Stomach smooth muscle (tissue), 2 donors: ENCODE data around the gene FAM83G.

ENCODE experiments used
- H3K27ac ChIP-seq: one replicate; pipeline ENCODE4 v1.7.0; 2013; ENCODE audit warnings: mild to moderate bottlenecking, low read length, inconsistent platforms
- H3K27me3 ChIP-seq, 2 donors: one replicate each; pipeline ENCODE4 v1.7.0; 2013; ENCODE audit warnings: low read length in 2 of 2; ENCODE audit not compliant: insufficient read depth in 2 of 2, control insufficient read depth in 1 of 2
- H3K36me3 ChIP-seq, 2 donors: one replicate each; pipeline ENCODE4 v1.7.0; 2013; ENCODE audit warnings: low read length in 2 of 2; ENCODE audit not compliant: control insufficient read depth in 2 of 2, insufficient read depth in 2 of 2
- H3K4me1 ChIP-seq: one replicate; pipeline ENCODE4 v1.7.0; 2013; ENCODE audit warnings: low read length; ENCODE audit not compliant: control insufficient read depth, insufficient read depth
- H3K4me3 ChIP-seq, 2 donors: one replicate each; pipeline ENCODE4 v1.7.0; 2013; ENCODE audit warnings: low read length in 2 of 2
- H3K9ac ChIP-seq, 2 donors: one replicate each; pipeline ENCODE4 v1.7.0; 2013; ENCODE audit warnings: low read length in 2 of 2, mild to moderate bottlenecking in 1 of 2
- H3K9me3 ChIP-seq, 2 donors: one replicate each; pipeline ENCODE4 v1.7.0; 2013; ENCODE audit warnings: low read length in 2 of 2; ENCODE audit not compliant: control insufficient read depth in 2 of 2
- donor health status: healthy.
- donor health status: Pancreatic carcinoma.

FAM83G gene

DNA sequence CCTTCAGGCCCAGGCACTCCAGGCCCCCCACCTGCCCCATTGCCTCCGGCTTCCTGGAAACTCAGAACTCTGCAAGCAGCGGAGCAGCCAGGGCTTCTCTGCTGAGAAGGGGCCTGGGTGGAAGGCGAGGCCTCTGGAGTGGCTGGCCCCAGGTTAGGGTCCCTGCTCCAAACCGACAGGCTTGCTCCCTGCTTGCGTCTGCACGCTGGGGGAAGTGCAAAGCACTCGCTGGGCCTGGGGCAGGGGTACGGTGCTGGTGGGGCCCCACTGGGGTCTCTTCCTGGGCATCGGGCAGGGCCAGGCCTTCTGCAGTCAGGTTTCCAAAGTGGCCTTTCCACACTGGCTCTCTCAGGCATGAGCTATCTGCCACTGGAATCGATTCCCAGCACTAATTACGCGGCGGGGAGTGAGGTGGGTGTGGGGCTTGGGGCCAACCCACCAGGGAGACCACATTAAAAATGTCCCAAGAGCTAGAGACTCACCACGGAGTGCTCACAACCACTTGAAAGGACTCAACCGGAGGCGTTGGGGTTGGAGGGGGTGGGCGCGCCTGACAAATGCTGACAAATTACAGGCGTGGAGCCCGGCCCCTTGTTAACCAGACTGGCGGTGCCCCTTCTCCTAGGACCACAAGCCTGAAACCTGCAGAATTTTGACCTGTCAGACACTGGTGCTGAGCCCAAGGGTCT, 17.9 kb downstream of the FAM83G start:
- no peak overlapping the region for H3K27ac ChIP-seq

DNA sequence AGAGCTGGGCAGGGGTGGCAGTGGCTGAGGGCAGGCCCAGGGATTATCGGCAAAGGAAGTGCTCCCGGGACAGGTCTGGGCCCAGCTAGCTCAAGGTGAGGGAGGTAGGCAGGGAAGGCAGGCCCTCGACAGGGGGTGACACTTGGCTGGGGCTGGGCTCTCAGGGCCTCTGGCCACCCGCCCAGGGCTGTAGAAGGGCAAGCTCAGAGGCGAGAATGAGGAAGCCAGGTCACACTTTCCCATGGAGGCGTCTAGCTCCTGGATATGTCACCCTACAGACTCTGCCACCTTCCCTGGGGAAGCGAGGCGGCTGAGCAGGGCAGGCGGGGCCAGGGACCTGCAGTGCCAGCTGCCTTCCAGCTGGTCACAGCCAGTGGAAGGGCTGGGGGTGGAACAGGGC, 19.1 kb downstream of the FAM83G start:
- Histone ChIP-seq H3K27ac (no peak overlapping the region), H3K9ac (no peak overlapping the region), H3K4me3 (no peak overlapping the region), H3K36me3 (peaks cover 0 to 4% of the 10 kb centered on the region in 2 donors), H3K4me1 (no peaks in the 10 kb centered on the region), H3K27me3 (no peaks in the 10 kb centered on the region), H3K9me3 (no peaks in the 10 kb centered on the region)

More for the DNA sequence above, 17.9 kb downstream of the FAM83G start:
- Histone ChIP-seq H3K27me3 (no peaks in the 10 kb centered on the region), H3K36me3 (peaks cover 0 to 4% of the 10 kb centered on the region in 2 donors), H3K9me3 (no peaks in the 10 kb centered on the region), H3K4me3 (no peak overlapping the region), H3K4me1 (no peaks in the 10 kb centered on the region), H3K9ac (no peak overlapping the region)

- H3K9me3 ChIP-seq, result no peaks in the 10 kb centered on the region
- H3K27me3 ChIP-seq, result no peaks in the 10 kb centered on the region
- H3K4me3 ChIP-seq, result no peak overlapping the region
- H3K36me3 ChIP-seq, result peaks cover 0 to 4% of the 10 kb centered on the region in 2 donors
- H3K27ac ChIP-seq, result no peak overlapping the region
- H3K4me1 ChIP-seq, result no peaks in the 10 kb centered on the region
- H3K9ac ChIP-seq, result no peak overlapping the region
Observed at GRCh38 chr17:18984273-18985114, 20.1 kb downstream of the FAM83G start.

DNA sequence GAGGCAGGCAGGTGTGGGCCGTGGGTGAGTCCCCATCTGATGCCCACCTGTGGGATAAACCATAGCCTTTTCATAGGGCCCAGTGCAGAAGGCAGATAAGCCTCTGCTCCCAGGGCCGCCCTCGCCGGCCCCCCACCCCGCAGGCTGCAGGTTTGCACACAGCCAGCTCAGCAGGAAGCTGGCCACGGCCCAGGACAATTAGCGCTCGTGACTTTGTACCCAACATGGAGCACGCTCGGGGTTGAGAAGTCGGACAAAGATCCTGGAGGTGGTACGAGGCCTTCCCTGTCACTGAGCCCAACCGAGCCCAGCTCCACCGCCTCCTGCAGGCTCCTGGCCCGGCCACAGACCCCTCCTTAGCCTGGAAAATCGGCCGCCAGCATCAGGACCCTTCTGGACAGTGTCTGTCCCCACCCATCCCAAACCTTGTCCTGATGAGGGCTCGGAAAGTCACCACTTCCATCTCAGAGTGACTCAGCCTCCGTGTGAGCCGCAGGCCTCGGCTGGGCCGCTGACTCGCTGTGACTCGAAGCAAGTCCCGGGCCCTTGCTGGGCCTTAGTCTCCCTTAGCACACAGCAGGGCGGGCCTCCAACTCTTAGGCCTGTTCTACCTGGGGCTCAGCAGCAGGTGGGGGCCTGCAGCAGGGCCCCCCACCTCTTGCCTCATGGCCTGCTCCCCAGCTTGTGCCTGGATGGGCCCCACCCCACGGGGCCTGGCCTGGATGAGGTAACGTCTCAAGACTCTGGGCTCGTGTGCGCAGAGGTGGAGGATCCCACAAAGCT, 22.7 kb downstream of the FAM83G start:
- H3K27ac ChIP-seq, result no peak overlapping the region
- no peak overlapping the region for H3K9ac ChIP-seq
- H3K4me1 ChIP-seq, result no peaks in the 10 kb centered on the region

DNA sequence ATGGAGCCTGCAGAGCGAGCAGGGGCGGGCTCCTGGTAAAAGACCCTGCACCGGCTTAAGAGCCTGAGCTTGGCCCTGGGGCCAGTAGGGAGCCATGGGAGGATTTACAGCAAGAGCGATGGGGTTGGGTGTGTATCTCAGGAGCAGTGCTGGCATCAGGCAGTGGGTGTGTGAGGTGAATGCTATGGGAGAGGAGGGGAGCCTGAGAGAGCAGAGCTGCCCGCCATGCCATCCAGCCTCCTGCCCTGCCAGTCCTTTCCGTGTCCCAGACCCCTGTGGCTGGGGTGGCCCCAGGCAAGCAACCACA, 23.3 kb downstream of the FAM83G start:
- H3K9ac ChIP-seq, result no peak overlapping the region
- no peak overlapping the region for H3K27ac ChIP-seq
- H3K36me3 ChIP-seq, result peaks cover 0 to 2% of the 10 kb centered on the region in 2 donors
- no peaks in the 10 kb centered on the region for H3K4me1 ChIP-seq
- no peak overlapping the region for H3K4me3 ChIP-seq
- no peaks in the 10 kb centered on the region for H3K27me3 ChIP-seq
- H3K9me3 ChIP-seq, result no peaks in the 10 kb centered on the region

More for the DNA sequence above, 22.7 kb downstream of the FAM83G start:
- H3K27me3 ChIP-seq, result no peaks in the 10 kb centered on the region
- H3K9me3 ChIP-seq, result no peaks in the 10 kb centered on the region
- no peak overlapping the region for H3K4me3 ChIP-seq
- H3K36me3 ChIP-seq, result peaks cover 0 to 2% of the 10 kb centered on the region in 2 donors

- H3K27ac ChIP-seq, result no peak overlapping the region
Observed at GRCh38 chr17:18980682-18981334, 23.8 kb downstream of the FAM83G start.

DNA sequence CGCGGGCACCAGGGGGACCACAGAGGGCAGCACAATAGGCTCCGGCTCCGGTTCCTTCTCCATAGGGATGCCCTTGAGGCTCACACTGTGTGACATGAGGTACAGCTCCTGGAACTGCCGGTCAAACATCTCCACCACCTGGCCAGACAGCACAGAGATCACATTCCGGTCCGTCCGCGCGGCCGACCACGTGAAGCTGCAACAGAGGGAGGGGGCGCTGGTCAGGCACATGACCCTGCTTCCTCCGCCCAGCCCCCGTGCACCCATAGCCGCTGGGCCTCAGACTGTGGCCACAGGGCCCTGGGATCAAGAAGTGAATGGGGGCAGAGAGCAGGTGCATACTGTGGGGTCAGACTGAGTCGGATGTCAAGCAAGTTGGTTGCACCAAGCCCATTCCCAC, 25.9 kb downstream of the FAM83G start:
- peaks cover 0 to 2% of the 10 kb centered on the region in 2 donors for H3K36me3 ChIP-seq

More at GRCh38 chr17:18980682-18981334, 23.8 kb downstream of the FAM83G start:
- Histone ChIP-seq H3K36me3 (peaks cover 0 to 2% of the 10 kb centered on the region in 2 donors), H3K9ac (no peak overlapping the region), H3K4me3 (no peak overlapping the region), H3K4me1 (no peaks in the 10 kb centered on the region), H3K9me3 (no peaks in the 10 kb centered on the region), H3K27me3 (no peaks in the 10 kb centered on the region)

GRCh38 chr17:18978050-18978449, 26.5 kb downstream of the FAM83G start:
- H3K9me3 ChIP-seq, result no peaks in the 10 kb centered on the region
- no peak overlapping the region for H3K9ac ChIP-seq
- H3K36me3 ChIP-seq, result peaks cover 0 to 2% of the 10 kb centered on the region in 2 donors
- no peaks in the 10 kb centered on the region for H3K27me3 ChIP-seq
- no peak overlapping the region for H3K27ac ChIP-seq
- H3K4me3 ChIP-seq, result no peak overlapping the region
- H3K4me1 ChIP-seq, result no peaks in the 10 kb centered on the region

More for the DNA sequence above, 25.9 kb downstream of the FAM83G start:
- Histone ChIP-seq H3K9ac (no peak overlapping the region), H3K4me3 (no peak overlapping the region), H3K27me3 (no peaks in the 10 kb centered on the region), H3K4me1 (no peaks in the 10 kb centered on the region), H3K27ac (no peak overlapping the region), H3K9me3 (no peaks in the 10 kb centered on the region)

DNA sequence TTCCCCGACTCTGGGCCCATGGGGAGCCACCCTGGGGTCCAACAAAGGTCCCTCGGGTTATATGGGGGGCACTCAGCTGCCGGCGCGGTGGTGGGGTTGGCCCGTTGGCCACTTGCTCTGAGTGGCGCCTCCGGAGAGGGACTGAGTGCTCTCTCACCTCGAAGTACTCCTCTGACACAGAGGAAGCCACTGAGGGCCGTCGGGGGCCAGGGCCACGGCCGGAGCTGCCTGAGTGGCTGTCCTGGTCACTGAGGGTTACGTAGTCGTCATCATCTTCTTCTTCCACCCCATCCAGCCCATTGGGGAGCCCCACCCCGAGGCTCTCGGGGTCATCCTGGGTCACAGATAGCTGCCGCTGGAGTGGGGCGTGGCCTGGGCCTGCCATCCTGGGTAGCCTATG, 26.9 kb downstream of the FAM83G start:
- Histone ChIP-seq H3K9ac (no peak overlapping the region), H3K4me1 (no peaks in the 10 kb centered on the region), H3K36me3 (peaks cover 0 to 2% of the 10 kb centered on the region in 2 donors), H3K27me3 (no peaks in the 10 kb centered on the region), H3K4me3 (no peak overlapping the region), H3K27ac (no peak overlapping the region), H3K9me3 (no peaks in the 10 kb centered on the region)

- no peak overlapping the region for H3K4me3 ChIP-seq
- no peak overlapping the region for H3K27ac ChIP-seq
- no peaks in the 10 kb centered on the region for H3K4me1 ChIP-seq
- peaks cover 0 to 2% of the 10 kb centered on the region in 2 donors for H3K36me3 ChIP-seq
- H3K9ac ChIP-seq, result no peak overlapping the region
- no peaks in the 10 kb centered on the region for H3K9me3 ChIP-seq
- H3K27me3 ChIP-seq, result no peaks in the 10 kb centered on the region
Observed at GRCh38 chr17:18977021-18977420, 27.5 kb downstream of the FAM83G start.
